GM12874 (cell line): ENCODE measurements around the gene CCND1.

Experiments
- CTCF ChIP-seq: IDR thresholded peaks from 2 replicates; pipeline ENCODE4 v1.5.1; 2011; ENCODE audit warnings: low read depth, mild to moderate bottlenecking, control low read depth, low read length, moderate library complexity; ENCODE audit not compliant: insufficient read depth

Gene CCND1

GRCh38 chr11:69600001-69600400, 41.0 kb upstream of the CCND1 start:
- no peak for TF ChIP-seq CTCF

GRCh38 chr11:69601011-69601975, 39.7 kb upstream of the CCND1 start:
- TF ChIP-seq CTCF, result no peak

GRCh38 chr11:69603111-69603836, 37.7 kb upstream of the CCND1 start:
- no peak for TF ChIP-seq CTCF

GRCh38 chr11:69604055-69604454, 36.9 kb upstream of the CCND1 start:
- no peak for TF ChIP-seq CTCF

GRCh38 chr11:69605737-69606526, 35.0 kb upstream of the CCND1 start:
- no peak for TF ChIP-seq CTCF

GRCh38 chr11:69609351-69609750, 31.6 kb upstream of the CCND1 start:
- TF ChIP-seq CTCF, result no peak
